ENCODE data around the gene BCAS3.
"Not testable (repeated sequence)": the region's sequence is repeated elsewhere in the genome, so short reads cannot be mapped to it uniquely, and the experiment has no call there.

The BCAS3 gene

GRCh38 chr17:60747069-60747808 is 69.6 kb downstream of the BCAS3 start:
- peak; percentile 43 for DNase-seq

- no peak for DNase-seq
These were observed 70.6 kb downstream of the BCAS3 start for GRCh38 chr17:60748204-60748603.

- DNase-seq = no peak
These were observed 71.4 kb downstream of the BCAS3 start for GRCh38 chr17:60749050-60749449.

- DNase-seq = no peak
These were observed 72.1 kb downstream of the BCAS3 start for GRCh38 chr17:60749708-60750107.

- DNase-seq = no peak
These were observed 73.0 kb downstream of the BCAS3 start for GRCh38 chr17:60750640-60751039.

- DNase-seq = no peak
These were observed 74.2 kb downstream of the BCAS3 start for GRCh38 chr17:60751884-60752283.

GRCh38 chr17:60752873-60753577 is 75.4 kb downstream of the BCAS3 start:
- no peak for DNase-seq

GRCh38 chr17:60754057-60754604 is 76.5 kb downstream of the BCAS3 start:
- no peak for DNase-seq

- DNase-seq = not testable (repeated sequence)
These were observed 79.1 kb downstream of the BCAS3 start for GRCh38 chr17:60756798-60757197.

GRCh38 chr17:60757437-60757836 is 79.8 kb downstream of the BCAS3 start:
- no peak for DNase-seq

GRCh38 chr17:60759756-60760155 is 82.1 kb downstream of the BCAS3 start:
- DNase-seq = no peak

GRCh38 chr17:60761301-60761700 is 83.7 kb downstream of the BCAS3 start:
- DNase-seq = not testable (repeated sequence)

GRCh38 chr17:60766778-60767190 is 89.1 kb downstream of the BCAS3 start:
- no peak for DNase-seq

- DNase-seq = no peak
These were observed 90.2 kb downstream of the BCAS3 start for GRCh38 chr17:60767744-60768308.

GRCh38 chr17:60769327-60769726 is 91.7 kb downstream of the BCAS3 start:
- no peak for DNase-seq

GRCh38 chr17:60770946-60771422 is 93.3 kb downstream of the BCAS3 start:
- DNase-seq = no peak

- DNase-seq = not testable (repeated sequence)
These were observed 94.0 kb downstream of the BCAS3 start for GRCh38 chr17:60771621-60772020.

GRCh38 chr17:60773552-60773951 is 95.9 kb downstream of the BCAS3 start:
- no peak for DNase-seq

- no peak for DNase-seq
These were observed 104.3 kb downstream of the BCAS3 start for GRCh38 chr17:60781880-60782412.

- DNase-seq = no peak
These were observed 105.1 kb downstream of the BCAS3 start for GRCh38 chr17:60782742-60783141.

GRCh38 chr17:60790205-60790604 is 112.6 kb downstream of the BCAS3 start:
- no peak for DNase-seq

- no peak for DNase-seq
These were observed 114.7 kb downstream of the BCAS3 start for GRCh38 chr17:60792250-60792898.

- no peak for DNase-seq
These were observed 120.9 kb downstream of the BCAS3 start for GRCh38 chr17:60798576-60798975.

All from retina (tissue), 1 donor.